Activated CD4-positive, alpha-beta T cell treated with anti-CD3 and anti-CD28 coated beads for 48 hours (primary cell): ENCODE measurements around the gene RFWD3.

Experiments used
- DNase-seq: peaks from one replicate; pipeline ENCODE4 v3.0.0-alpha.2; 2020

Gene RFWD3

DNA sequence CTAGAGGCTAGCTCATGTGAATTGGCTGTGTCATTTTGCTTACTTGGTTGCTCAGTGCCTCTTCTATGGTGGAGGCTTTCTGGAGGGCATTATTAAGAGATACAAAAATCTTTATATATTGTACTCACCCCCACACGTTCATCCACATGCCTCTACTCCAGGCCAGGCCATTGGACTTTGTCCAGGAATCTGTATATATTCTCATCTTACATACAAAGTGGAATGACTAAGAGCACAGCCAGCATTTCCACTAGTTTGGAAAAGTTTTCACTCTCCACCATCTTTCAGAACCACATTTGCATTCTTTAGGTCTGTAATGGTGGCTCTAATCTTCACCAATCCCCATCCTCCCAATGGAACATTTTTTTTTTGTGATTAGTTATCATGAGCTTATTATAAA is 55.0 kb downstream of the RFWD3 start:
- DNase-seq, result no peak

GRCh38 chr16:74608944-74609343 is 57.7 kb downstream of the RFWD3 start:
- DNase-seq, result peak; percentile 27

DNA sequence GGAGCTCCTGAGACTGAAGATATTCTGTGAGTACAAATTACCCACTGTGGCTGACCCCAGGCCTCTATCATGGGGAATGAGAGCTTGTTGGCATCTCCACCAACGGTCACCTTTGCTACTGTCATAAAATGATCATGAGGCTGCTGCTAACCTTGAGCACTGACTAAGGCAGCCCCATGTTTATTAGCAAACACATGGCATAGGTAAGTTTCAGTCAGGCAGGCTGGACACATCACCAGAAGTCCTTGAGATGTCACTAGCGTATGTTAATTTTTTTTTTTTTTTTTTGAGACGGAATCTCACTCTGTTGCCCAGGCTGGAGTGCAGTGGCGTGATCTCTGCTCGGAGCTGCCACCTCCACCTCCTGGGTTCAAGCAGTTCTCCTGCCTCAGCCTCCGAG is 58.3 kb downstream of the RFWD3 start:
- no peak for DNase-seq

DNA sequence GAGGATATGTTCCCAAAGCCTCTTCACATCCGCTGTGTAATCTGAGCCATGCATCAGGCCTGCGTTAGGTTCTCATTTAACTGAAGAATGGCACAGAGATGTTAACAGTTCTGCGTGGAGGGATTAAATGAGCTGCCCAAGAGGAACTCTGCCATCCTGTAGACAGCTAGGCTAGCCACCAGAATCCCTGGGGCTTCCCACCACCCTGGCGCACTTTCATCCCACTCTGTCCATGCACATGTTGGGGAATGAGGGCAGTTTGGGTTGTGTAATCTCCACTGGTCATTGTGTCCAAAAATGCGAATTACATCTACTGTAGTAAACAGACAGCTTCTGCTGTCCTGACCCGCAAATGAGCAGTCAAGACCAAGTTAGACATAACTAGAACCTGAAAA is 58.7 kb downstream of the RFWD3 start:
- DNase-seq, result no peak

DNA sequence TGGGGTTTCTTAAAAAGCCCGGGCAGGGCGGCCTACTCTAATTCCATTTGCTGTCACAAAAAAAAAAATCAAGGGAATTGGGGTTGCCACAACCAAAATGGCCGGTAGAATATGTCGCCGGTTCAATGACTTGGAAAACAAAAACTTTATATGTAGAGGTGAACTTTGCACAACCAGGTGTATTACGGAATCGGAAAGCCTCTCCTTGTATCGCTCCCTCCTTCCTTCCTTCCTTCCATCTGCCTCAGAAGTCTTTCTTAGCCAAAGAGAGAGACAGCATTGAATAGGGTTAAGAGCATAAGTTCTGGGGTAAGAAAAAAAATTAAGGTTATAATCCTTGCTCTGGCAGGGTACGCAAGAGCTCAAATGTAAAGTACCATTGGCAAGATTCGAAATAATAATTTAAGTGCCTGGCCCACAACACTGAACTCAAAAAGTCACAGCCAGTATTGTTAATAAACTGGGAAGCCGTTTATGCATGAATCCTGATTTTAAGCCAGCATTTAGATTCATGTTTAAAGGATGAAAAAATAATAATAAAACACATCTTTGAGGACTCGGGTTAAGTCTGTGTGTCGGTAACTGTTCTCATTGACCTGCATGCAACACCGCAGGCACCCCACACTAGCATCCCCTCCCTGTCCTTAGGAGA is 59.2 kb downstream of the RFWD3 start:
- DNase-seq, result no peak

GRCh38 chr16:74606521-74607309 is 60.0 kb downstream of the RFWD3 start, which contains the start of gene GLG1:
TSS of gene GLG1 (minus strand) at chr16:74607114. CDS start at chr16:74607094, 20 bp downstream.
- peak; percentile 92 for DNase-seq

DNA sequence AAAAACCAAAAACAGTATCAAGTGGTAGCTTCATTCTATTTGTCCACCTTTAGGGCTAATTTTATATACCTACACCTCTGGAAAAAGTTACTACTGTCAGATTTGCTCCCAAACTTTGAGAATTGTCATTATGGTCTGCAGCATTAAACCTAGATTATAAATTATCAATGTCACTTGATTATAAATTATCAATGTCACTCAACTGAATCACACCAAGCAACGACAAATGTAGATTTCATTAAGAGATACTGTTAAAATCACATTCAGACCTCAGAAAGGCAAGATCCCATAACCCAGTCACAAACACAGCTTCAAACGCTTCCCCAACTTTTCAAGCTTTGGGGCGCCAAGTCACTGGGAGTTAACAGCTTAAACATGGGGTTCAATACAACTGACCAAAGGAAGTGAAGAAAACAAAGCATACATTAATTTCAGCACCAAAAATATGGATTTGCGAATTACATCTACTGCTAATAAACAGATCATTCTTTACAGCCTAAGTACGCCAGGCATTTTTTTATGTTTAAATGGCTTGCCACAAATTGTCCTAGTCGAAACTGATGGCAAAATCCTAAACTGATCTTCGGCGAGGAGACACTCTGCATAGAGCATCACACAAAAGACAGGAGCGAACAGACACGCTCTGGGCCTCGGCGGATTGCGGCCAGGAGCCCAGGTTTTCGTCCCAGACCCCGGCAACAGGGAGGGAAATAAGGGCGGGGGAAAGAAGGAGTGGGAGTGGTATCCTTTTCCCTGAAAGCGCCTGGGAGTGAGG is 60.7 kb downstream of the RFWD3 start:
- no peak for DNase-seq

- DNase-seq, result no peak
These were observed 61.3 kb downstream of the RFWD3 start for GRCh38 chr16:74605332-74605731.

- DNase-seq, result no peak
These were observed 62.8 kb downstream of the RFWD3 start for GRCh38 chr16:74603848-74604247.

GRCh38 chr16:74601126-74601871 is 65.4 kb downstream of the RFWD3 start:
- DNase-seq, result peak; percentile 68

- DNase-seq, result no peak
These were observed 70.1 kb downstream of the RFWD3 start for GRCh38 chr16:74596586-74596985.

DNA sequence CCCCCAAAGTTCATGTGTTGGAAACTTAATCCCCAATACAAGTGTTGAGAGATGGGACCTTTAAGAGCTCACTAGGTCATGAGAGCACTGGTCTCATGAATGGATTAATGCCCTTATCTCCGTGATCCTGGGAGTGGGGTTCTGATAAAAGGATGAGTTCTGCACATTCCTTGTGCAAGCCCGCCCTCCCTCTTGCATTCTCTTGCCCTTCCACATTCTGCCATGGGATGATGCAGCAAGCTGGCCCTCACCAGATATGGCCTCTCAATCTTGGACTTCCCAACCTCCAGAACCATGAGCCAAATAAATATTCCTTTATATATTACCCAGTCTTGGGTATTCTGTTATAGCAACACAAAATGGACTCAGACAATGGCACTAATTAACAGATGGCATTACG is 73.8 kb downstream of the RFWD3 start:
- no peak for DNase-seq

DNA sequence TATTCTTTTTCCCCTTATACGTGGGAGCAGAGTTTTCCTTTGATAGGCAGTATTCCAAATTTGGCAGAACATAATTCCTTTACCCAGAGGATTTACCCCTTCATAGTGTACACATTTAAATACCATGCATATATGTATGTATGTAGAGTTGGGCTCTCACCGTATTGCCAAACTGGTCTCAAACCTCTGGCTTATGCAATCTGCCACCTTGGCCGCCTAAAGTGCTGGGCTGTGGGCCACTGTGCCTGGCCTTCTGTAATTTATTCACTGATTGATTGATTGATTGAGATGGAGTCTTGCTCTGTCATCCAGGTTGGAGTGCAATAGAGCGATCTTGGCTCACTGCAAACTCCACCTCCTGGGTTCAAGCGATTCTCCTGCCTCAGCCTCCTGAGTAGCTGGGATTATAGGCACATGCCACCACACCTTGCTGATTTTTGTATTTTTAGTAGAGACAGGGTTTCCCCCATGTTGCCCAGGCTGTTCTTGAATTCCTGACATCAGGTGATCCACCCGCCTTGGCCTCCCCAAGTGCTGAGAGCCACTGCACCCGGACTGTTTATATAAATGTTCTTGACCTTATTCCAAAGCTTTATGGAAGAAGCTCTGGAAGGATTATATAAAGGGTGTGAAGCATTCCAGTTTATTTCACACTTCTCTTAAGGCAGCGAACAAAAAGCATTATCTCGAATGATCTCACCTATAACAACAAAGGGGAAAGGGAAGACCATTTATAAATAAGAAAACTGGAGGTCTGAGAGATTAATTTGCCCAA is 74.6 kb downstream of the RFWD3 start:
- DNase-seq, result no peak

- DNase-seq, result no peak
These were observed 79.7 kb downstream of the RFWD3 start for GRCh38 chr16:74586948-74587347.

- DNase-seq, result no peak
These were observed 80.7 kb downstream of the RFWD3 start for GRCh38 chr16:74585846-74586443.

GRCh38 chr16:74583926-74584666 is 82.6 kb downstream of the RFWD3 start:
- DNase-seq, result no peak

GRCh38 chr16:74582970-74583369 is 83.7 kb downstream of the RFWD3 start:
- no peak for DNase-seq

- no peak for DNase-seq
These were observed 85.8 kb downstream of the RFWD3 start for GRCh38 chr16:74580833-74581232.

GRCh38 chr16:74578838-74579237 is 87.8 kb downstream of the RFWD3 start:
- DNase-seq, result no peak

- no peak for DNase-seq
These were observed 88.2 kb downstream of the RFWD3 start for GRCh38 chr16:74578433-74578832.

GRCh38 chr16:74577882-74578366 is 88.8 kb downstream of the RFWD3 start:
- DNase-seq, result no peak
